GM18868 (cell line): ENCODE measurements around the gene SNAI1.
"Not testable (repeated sequence)": the region's sequence is repeated elsewhere in the genome, so short reads cannot be mapped to it uniquely, and the experiment has no call there.

Source experiments
- ATAC-seq: cut with Tn5 transposase; IDR thresholded peaks from one replicate; pipeline ENCODE4 v1.9.1; 2021; ENCODE audit warnings: mild to moderate bottlenecking, moderate library complexity; ENCODE audit not compliant: unreplicated experiment

Gene SNAI1

DNA sequence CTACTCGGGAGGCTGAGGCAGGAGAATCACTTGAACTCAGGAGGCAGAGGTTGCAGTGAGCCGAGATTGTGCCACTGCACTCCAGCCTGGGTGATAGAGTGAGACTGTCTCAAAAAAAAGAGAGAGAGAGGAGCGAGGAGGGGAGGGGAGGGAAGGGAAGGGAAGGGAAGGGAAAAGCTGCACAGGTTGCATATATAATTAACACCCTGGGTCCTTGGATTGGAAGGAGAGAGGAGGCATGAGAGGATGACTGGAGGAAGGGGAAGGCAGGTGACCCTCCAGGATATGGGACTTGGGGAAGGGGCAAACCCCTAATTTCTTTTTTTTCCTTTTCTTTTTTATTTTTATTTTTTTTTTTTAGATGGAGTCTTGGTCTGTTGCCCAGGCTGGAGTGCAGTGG lies 28.8 kb downstream of the SNAI1 start:
- ATAC-seq = not testable (repeated sequence)

DNA sequence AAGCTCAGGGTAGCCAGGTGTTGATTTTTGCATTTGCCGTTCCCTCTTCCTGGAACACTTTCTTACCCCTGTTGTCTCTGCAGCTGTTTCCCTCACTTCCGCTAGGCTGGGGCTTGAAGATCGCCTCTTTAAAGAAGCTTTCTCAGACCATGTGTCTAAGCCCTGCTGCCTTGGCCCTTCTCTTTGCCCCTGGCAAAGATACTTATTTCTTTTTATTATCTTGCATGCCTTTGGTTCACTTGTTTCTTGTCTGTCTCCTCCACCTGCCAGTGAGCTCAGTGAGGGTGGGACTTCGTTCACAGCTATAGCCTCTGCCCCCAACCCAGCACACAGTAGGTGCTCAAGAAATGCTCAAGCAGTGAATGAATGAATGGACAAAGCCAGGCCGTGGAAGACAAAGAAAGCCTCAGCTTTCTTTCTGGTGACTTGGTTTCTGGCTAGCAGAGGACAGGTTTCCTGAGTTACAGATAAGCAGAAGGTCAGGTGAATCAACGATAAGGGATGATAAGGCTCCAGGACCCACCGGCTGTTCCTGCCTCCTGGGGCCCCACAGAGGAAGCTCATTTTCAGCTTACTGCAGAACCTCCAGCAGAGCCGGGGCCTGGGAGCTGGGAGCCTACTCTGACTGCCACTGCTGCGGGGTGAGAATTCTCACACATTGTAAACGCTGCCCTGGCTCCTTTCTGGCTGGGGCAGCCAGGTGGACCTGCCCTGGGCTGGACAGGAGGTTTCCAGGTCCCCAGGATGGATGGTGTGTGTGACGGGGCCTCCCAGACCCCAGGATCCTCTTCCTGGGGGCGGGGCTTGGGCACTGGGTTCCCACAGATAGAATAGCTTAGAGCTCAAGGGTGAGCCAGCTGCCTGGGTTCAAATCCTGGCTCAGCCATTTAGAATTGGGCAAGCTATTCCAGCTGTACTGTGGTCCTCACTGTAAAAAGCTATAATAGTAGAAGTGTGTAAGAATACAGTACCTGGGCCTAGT lies 29.8 kb downstream of the SNAI1 start:
- no peak for ATAC-seq

DNA sequence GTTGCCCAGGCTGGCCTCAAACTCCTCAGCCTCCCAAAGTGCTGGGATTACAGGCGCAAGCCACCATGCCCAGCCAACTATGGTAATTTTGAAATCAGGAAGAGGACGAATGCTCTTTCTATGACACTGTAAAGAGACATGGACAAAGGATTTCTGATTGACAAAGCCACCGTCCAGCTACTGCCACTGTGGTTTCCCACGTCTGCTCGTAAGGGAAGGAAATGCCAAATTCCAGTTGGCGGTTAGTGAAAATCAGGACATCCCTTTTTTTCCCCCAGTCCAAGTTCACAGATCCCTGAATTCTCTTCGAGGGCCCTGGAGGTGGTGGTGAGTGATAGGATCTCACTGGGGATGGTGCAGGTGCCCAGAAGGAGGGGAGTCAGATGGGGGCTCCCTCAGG lies 31.2 kb downstream of the SNAI1 start:
- no peak for ATAC-seq

DNA sequence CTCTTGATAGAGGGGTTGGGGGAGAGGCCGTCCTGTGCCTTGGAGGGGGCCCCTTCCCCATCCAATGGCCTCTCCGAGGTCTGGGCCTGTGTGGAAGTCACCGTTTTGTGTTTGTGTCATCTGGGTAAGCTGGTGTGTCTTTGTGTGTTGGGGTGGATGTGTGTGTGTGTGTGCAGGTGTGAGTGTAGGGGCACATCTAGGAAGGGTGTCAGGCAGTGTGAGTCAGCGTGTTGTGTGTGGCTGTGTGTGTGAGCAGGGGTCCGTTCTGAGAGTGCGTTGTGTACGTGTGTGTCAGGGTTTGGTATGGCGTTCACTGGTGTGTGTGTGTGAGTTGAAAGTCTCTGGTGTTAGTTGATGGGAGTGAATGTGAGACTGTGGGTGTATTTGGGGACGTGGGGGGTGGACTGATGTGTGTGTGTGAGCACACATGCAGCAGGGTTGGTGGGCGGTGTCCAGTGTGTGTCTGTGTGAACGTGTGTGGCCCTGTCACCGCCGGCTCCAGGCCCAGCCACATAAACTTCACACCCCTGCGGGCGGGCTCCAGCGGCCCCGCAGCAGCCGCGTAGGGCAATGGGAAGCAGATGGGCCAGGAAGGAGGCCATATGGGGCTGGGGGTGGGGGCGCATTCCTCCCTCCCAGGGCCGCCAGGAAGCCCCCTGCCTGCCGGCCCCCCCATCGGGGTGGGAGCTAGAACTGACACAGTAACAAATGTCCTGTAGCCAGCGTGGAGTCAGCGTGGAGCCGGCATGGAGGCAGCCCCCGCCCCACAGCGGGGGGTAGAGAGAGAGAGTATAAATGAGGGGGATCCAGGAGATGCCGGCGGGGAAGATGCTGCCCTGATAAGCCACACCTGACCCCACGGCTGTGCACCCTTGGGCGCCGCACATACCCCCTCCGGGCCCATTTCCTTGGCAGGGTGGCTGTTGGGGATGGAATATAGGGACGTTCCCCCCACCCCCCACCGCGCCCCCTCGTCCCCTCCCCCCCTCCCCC lies 32.1 kb downstream of the SNAI1 start:
- no peak for ATAC-seq

- no peak for ATAC-seq
Observed at GRCh38 chr20:50015636-50015992, 32.8 kb downstream of the SNAI1 start.

GRCh38 chr20:50015993-50016770 lies 33.4 kb downstream of the SNAI1 start:
- no peak for ATAC-seq

GRCh38 chr20:50017160-50017559 lies 34.4 kb downstream of the SNAI1 start:
- ATAC-seq = no peak

DNA sequence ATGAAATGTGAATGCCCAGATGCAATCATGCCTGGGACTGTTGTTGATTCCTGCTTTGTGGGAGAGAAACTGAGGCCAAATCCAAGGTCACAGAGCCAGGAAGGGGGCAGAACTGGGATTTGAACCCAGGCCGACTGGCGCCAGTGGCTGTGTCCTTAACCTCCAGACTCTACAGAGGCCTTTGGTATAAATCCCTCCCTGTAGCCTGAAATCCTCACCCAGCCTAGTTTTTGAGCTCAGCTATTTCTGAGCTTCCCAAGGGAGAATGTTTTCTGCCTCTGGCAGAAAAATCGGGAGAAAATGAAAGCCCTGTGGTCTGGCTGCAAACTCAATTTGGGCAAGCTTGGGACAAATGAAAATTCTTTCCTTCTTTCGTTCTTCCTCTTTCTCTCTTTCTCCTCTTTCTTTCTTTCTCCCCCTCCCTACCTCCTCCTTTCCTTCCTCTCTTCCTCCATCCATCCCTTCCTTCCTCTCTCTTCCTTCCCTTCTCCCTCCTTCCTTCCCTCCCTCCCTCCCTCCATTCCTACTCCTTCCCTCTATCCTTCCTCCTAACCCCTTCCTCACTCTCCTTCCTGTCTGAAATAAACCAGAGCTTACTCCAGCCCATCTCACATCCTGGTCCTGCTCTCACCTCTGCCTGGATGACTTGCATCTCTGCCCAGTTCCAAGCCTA lies 34.9 kb downstream of the SNAI1 start:
- ATAC-seq = no peak

- no peak for ATAC-seq
Observed at GRCh38 chr20:50019466-50020256, 36.9 kb downstream of the SNAI1 start.

GRCh38 chr20:50020288-50020687 lies 37.5 kb downstream of the SNAI1 start:
- ATAC-seq = no peak

GRCh38 chr20:50022676-50023075 lies 39.9 kb downstream of the SNAI1 start:
- ATAC-seq = no peak

DNA sequence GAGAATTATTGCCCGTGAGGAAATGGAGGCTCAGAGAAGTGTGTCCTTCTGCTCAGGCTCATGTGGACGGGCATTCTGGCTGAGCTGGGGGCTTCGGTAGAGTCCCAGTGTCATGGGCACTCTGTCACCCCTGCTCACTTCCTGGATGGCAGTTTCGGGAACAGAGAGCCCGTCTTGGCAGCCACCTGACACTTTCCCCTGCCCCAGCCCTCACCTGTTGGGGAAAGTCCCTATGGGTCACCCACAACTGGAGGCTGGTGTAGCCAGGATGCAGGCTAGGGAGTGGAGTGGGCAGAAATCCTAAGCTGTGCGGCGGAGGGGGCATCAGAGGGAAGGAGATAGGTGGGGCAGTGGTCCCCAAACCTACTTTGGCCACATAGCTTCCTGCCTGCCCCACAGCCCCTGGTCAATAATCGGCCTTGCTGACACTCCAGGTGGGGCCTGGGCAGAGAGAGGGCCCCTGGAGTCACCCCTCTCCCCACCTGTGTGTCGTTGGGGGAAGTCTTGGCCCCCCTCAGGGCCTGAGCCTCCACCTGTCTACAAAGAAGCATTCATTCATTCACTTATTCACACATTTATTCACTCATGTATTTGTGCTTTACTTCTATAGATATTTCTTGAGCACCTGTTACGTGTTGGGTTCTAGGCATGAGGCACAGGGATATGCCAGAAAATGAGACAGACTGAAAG lies 40.5 kb downstream of the SNAI1 start:
- ATAC-seq = no peak

GRCh38 chr20:50026746-50027575 lies 44.2 kb downstream of the SNAI1 start:
- ATAC-seq = no peak

DNA sequence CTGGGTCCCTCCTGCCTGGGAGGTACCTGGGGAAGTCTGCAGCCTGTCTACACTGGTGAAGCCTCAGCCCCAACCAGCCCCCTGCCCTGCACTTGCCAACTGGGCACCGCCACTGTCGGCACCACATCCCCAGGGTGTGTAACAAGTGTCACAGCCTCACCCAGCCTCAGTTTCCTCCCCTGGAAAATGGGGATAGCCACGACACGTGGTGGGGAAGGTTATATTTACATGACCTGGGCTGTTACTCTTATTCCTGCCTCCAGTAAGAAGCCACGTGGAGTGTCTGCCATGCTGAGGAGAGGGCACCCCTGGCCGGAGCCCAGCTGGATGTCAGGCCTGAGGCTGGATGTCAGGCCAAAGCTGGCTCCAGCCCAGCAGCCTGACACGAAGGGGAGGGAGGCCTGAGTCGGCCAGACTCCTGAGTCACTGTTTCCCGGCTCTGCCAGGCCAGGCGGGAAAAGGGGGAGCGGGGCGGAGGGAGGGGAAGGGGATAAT lies 44.9 kb downstream of the SNAI1 start:
- no peak for ATAC-seq

- no peak for ATAC-seq
Observed at GRCh38 chr20:50029083-50029696, 46.4 kb downstream of the SNAI1 start.

DNA sequence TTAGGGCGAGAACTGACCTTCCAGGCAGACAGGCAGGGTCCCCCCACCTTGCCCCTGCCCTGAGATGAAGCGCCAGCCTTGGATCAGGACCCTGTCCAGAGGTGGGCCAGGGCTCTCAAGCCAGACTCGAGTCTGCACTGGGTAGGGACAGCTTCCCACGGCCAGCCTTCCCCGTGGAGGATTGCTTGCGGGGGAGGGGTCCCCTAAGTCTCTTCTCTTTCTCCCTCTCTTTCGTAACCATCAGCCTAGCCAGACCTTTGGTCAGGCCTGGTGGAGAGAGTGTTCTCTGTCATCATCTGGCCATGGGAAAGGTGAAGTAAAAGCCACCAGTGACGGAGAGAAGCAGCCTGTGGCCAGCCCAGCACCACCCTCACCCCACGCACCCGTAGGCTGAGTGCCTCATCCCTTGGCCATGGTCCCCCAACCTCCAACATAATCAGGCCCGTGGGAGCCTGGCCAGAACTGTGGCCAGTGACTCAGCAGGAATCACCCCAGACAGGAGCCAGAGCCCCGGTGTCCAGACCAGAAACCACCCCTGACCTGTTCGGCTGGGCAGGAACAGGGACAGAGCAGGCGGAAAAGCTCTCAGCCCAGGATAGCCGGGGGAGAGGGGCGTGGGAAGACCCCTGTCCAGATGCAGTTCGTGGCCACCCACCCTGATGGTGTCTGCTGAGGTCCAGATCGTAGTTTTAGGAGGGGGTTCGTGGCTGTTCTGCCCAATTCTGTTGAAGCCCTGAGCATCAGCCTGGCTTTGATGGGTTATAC lies 47.1 kb downstream of the SNAI1 start:
- no peak for ATAC-seq
